ENCODE results near the gene ALG2. TPM values are rescaled to one million over a fixed set of nuclear protein-coding genes. Genes with fewer than 3 reads are reported as not detected.

ALG2 gene
- total RNA-seq, 2 donors from 2014 or later, result 22.5 to 25.4 TPM

GRCh38 chr9:99180662-99181061 lies 41.1 kb downstream of the ALG2 start:
- intact Hi-C loops (cut with DNase I), result no loop called here
- DNase-seq (ENCODE audit: low spot score), result no peak

- DNase-seq (ENCODE audit: low spot score), result no peak
- intact Hi-C loops (cut with DNase I), result no loop called here
Measured at GRCh38 chr9:99180199-99180598, 41.5 kb downstream of the ALG2 start.

GRCh38 chr9:99178912-99179872 lies 42.5 kb downstream of the ALG2 start:
- intact Hi-C loops (cut with DNase I), result no loop called here

GRCh38 chr9:99177576-99178366 lies 44.0 kb downstream of the ALG2 start:
- intact Hi-C loops (cut with DNase I), result no loop called here
- no peak for DNase-seq (ENCODE audit: low spot score)

More at GRCh38 chr9:99178912-99179872, 42.5 kb downstream of the ALG2 start:
- DNase-seq (ENCODE audit: low spot score), result no peak

GRCh38 chr9:99176527-99177013 lies 45.2 kb downstream of the ALG2 start:
- intact Hi-C loops (cut with DNase I), result no loop called here
- no peak for DNase-seq (ENCODE audit: low spot score)

GRCh38 chr9:99173570-99174504 lies 47.9 kb downstream of the ALG2 start:
- intact Hi-C loops (cut with DNase I), result no loop called here
- DNase-seq (ENCODE audit: low spot score), result no peak

- no peak for DNase-seq (ENCODE audit: low spot score)
- intact Hi-C loops (cut with DNase I), result no loop called here
Measured at GRCh38 chr9:99172124-99173091, 49.3 kb downstream of the ALG2 start.

- intact Hi-C loops (cut with DNase I), result no loop called here
- no peak for DNase-seq (ENCODE audit: low spot score)
Measured at GRCh38 chr9:99171225-99172123, 50.3 kb downstream of the ALG2 start.

GRCh38 chr9:99169982-99170761 lies 51.6 kb downstream of the ALG2 start:
- no peak for DNase-seq (ENCODE audit: low spot score)
- intact Hi-C loops (cut with DNase I), result no loop called here

GRCh38 chr9:99169086-99169485 lies 52.7 kb downstream of the ALG2 start:
- intact Hi-C loops (cut with DNase I), result no loop called here
- DNase-seq (ENCODE audit: low spot score), result no peak

- no peak for DNase-seq (ENCODE audit: low spot score)
- intact Hi-C loops (cut with DNase I), result no loop called here
Measured at GRCh38 chr9:99167694-99168093, 54.0 kb downstream of the ALG2 start.

- intact Hi-C loops (cut with DNase I), result no loop called here
- no peak for DNase-seq (ENCODE audit: low spot score)
Measured at GRCh38 chr9:99167119-99167518, 54.6 kb downstream of the ALG2 start.

Measured in posterior vena cava (tissue), 2 donors.